HepG2 (cell line): Measurements from ENCODE around the gene GNG3. TPM values are rescaled to one million over a fixed set of nuclear protein-coding genes. Genes with fewer than 3 reads are reported as not detected.

Experiments
- BCL6 ChIP-seq: IDR thresholded peaks from 2 replicates; pipeline ENCODE4 v1.6.1; 2016; ENCODE audit warnings: missing genetic modification reagents, missing compliant biosample characterization
- CEBPG ChIP-seq: IDR thresholded peaks from 2 replicates; pipeline ENCODE4 v1.6.1; 2016
- DNMT3B ChIP-seq: conservative IDR thresholded peaks from 2 replicates; pipeline ENCODE4 v1.6.1; 2016; ENCODE audit warnings: missing biosample characterization, control low read depth
- FOXA3 ChIP-seq: IDR thresholded peaks from 2 replicates; pipeline ENCODE4 v1.6.1; 2016; ENCODE audit warnings: missing genetic modification reagents, missing compliant biosample characterization
- GABPB1 ChIP-seq: IDR thresholded peaks from 2 replicates; pipeline ENCODE4 v1.6.1; 2016; ENCODE audit warnings: mild to moderate bottlenecking, missing genetic modification reagents, moderate library complexity, missing compliant biosample characterization
- GATA4 ChIP-seq: sonication (generic); IDR thresholded peaks from 2 replicates; pipeline ENCODE4 v1.6.1; 2016; ENCODE audit warnings: antibody characterized with exemption, low read depth, borderline replicate concordance
- GATAD2A ChIP-seq: IDR thresholded peaks from 2 replicates; pipeline ENCODE4 v1.6.1; 2016
- KDM3A ChIP-seq: IDR thresholded peaks from 2 replicates; pipeline ENCODE4 v1.6.1; 2018; ENCODE audit warnings: low read depth, missing compliant biosample characterization
- MATR3 ChIP-seq: sonication (generic); formaldehyde crosslinking; IDR thresholded peaks from 2 replicates; pipeline ENCODE4 v1.4.0; 2020; ENCODE audit warnings: missing genetic modification reagents
- NFATC3 ChIP-seq: sonication (generic); formaldehyde crosslinking; IDR thresholded peaks from 2 replicates; pipeline ENCODE4 v1.5.1; 2020; ENCODE audit warnings: mild to moderate bottlenecking, missing genetic modification reagents
- NR1H2 ChIP-seq: sonication (generic); formaldehyde crosslinking; IDR thresholded peaks from 2 replicates; pipeline ENCODE4 v1.8.1; 2022; ENCODE audit warnings: low read depth, missing genetic modification reagents, borderline replicate concordance
- PHF8 ChIP-seq: sonication (generic); formaldehyde crosslinking; IDR thresholded peaks from 2 replicates; pipeline ENCODE4 v1.5.0; 2020; ENCODE audit warnings: missing genetic modification reagents
- SSRP1 ChIP-seq: IDR thresholded peaks from 2 replicates; pipeline ENCODE4 v1.6.1; 2016; ENCODE audit warnings: control low read depth
- ZFY ChIP-seq: sonication (generic); formaldehyde crosslinking; IDR thresholded peaks from 2 replicates; pipeline ENCODE4 v1.4.0; 2020; ENCODE audit warnings: missing genetic modification reagents
- ZNF232 ChIP-seq: sonication (generic); formaldehyde crosslinking; IDR thresholded peaks from 2 replicates; pipeline ENCODE4 v1.4.0; 2020; ENCODE audit warnings: missing genetic modification reagents, borderline replicate concordance
- ZNF263 ChIP-seq: sonication (generic); formaldehyde crosslinking; IDR thresholded peaks from 2 replicates; pipeline ENCODE4 v1.4.0; 2020; ENCODE audit warnings: missing genetic modification reagents
- ZNF326 ChIP-seq: sonication (generic); formaldehyde crosslinking; IDR thresholded peaks from 2 replicates; pipeline ENCODE4 v1.4.0; 2020; ENCODE audit warnings: missing genetic modification reagents, borderline replicate concordance
- ZNF335 ChIP-seq: sonication (generic); formaldehyde crosslinking; IDR thresholded peaks from 2 replicates; pipeline ENCODE4 v1.4.0; 2020; ENCODE audit warnings: missing genetic modification reagents
- ZNF354B ChIP-seq: sonication (generic); formaldehyde crosslinking; IDR thresholded peaks from 2 replicates; pipeline ENCODE4 v1.8.0; 2022; ENCODE audit warnings: mild to moderate bottlenecking, missing genetic modification reagents
- ZNF383 ChIP-seq: sonication (generic); formaldehyde crosslinking; IDR thresholded peaks from 2 replicates; pipeline ENCODE4 v1.4.0; 2020; ENCODE audit warnings: missing genetic modification reagents, mild to moderate bottlenecking, borderline replicate concordance
- ZNF614 ChIP-seq: IDR thresholded peaks from 2 replicates; pipeline ENCODE4 v1.6.1; 2018; ENCODE audit warnings: missing biosample characterization, missing genetic modification reagents, inconsistent platforms, borderline replicate concordance
- ZNF672 ChIP-seq: sonication (generic); formaldehyde crosslinking; IDR thresholded peaks from 2 replicates; pipeline ENCODE4 v1.8.1; 2022; ENCODE audit warnings: missing genetic modification reagents
- ZNF792 ChIP-seq: IDR thresholded peaks from 2 replicates; pipeline ENCODE4 v1.6.1; 2016
- ZNF839 ChIP-seq: sonication (generic); formaldehyde crosslinking; IDR thresholded peaks from 2 replicates; pipeline ENCODE4 v1.4.0; 2020; ENCODE audit warnings: missing genetic modification reagents, mild to moderate bottlenecking, borderline replicate concordance
- ZNF878 ChIP-seq: sonication (generic); formaldehyde crosslinking; IDR thresholded peaks from 2 replicates; pipeline ENCODE4 v1.8.1; 2023; ENCODE audit warnings: mild to moderate bottlenecking, missing genetic modification reagents, moderate library complexity
- polyA plus RNA-seq, 8 experiments: library from polyadenylated mRNA; depleted of rRNA in 3 of 8; stranded (reverse) in 7 of 8; unstranded in 1 of 8; fragments of >200 nt; fragmentation: Illumina TruSeq in 4 of 8; extraction: Trizol in 4 of 8; gene quantifications; 2 replicates each; pipeline versions ENCODE4 v1.2.1 to v1.2.3, GENCODE V29; 2011 to 2016; ENCODE audit warnings: low read depth in 4 of 8, missing spikeins in 1 of 8, mixed read lengths in 1 of 8; ENCODE audit not compliant: insufficient read depth in 1 of 8
- total RNA-seq, 5 experiments: library from RNA; depleted of rRNA; stranded (reverse); fragments of >200 nt; fragmentation: Illumina TruSeq; extraction: Trizol; gene quantifications; 2 replicates each; pipeline ENCODE4 v1.2.3, GENCODE V29; 2016; ENCODE audit warnings: low read depth in 1 of 5
- TF ChIP-seq, protein P1 (sequence below): sonication (generic); formaldehyde crosslinking; IDR thresholded peaks from 2 replicates; pipeline ENCODE4 v1.9.0; 2021; ENCODE audit warnings: missing genetic modification reagents, borderline replicate concordance
- TF ChIP-seq, protein P2 (sequence below): sonication (generic); formaldehyde crosslinking; IDR thresholded peaks from 2 replicates; pipeline ENCODE4 v1.5.0; 2020; ENCODE audit warnings: mild to moderate bottlenecking, missing genetic modification reagents, moderate library complexity
- TF ChIP-seq, protein P3 (sequence below): sonication (generic); formaldehyde crosslinking; IDR thresholded peaks from 2 replicates; pipeline ENCODE4 v1.8.0; 2022; ENCODE audit warnings: mild to moderate bottlenecking, missing genetic modification reagents, moderate library complexity
- TF ChIP-seq, protein P4 (sequence below): conservative IDR thresholded peaks from 2 replicates; pipeline ENCODE4 v1.6.1; 2018; ENCODE audit warnings: missing genetic modification reagents

The GNG3 gene
- total and polyA plus RNA-seq, 2 of the 13 experiments (the other 11 are each of a cell fraction or from before 2014, with no cell fraction given): not detected

DNA sequence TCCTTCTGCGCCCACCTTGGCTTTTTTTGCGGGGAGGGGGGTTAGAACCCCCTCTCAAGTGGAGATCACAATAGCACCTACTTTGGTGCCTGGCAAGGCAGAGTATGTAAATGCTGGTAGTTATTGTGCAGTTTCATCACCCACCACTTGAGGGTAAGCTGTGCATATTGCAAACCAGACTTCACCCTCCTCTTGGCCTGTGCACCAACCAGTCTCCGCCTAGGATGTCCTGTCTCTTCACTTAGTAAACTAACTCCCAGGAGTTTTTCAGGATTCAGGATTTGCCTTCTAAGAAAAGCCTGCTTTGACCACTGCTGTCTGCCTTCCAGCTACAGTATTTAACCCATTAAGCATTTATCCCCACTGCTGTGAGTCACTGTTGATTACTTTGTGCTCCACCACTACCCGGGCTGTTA is 26.6 kb upstream of the GNG3 start (continued):
- TF ChIP-seq ZNF792 (CRISPR knock-in tag) (peak; percentile 41; the same call in 1 of the 2 replicates), PHF8 (0 out of 2 replicates have a peak, but pooled peaks have one; percentile 34), NR1H2 (CRISPR knock-in tag) (no peak), MATR3 (no peak), DNMT3B (CRISPR knock-in tag) (no peak), GATA4 (no peak), BCL6 (CRISPR knock-in tag) (peak; percentile 85), ZNF263 (CRISPR knock-in tag) (0 out of 2 replicates have a peak, but pooled peaks have one; percentile 18), ZNF326 (no peak), ZNF614 (CRISPR knock-in tag) (no peak), SSRP1 (CRISPR knock-in tag) (no peak), KDM3A (CRISPR knock-in tag) (no peak), ZFY (peak; percentile 44; the same call in 1 of the 2 replicates), ZNF335 (CRISPR knock-in tag) (no peak), ZNF232 (CRISPR knock-in tag) (0 out of 2 replicates have a peak, but pooled peaks have one; percentile 20), ZNF672 (CRISPR knock-in tag) (no peak), ZNF839 (CRISPR knock-in tag) (no peak), GABPB1 (CRISPR knock-in tag) (no peak; the same call in 1 of the 2 replicates), FOXA3 (CRISPR knock-in tag) (0 out of 2 replicates have a peak, but pooled peaks have one; percentile 31), GATAD2A (peak; percentile 21; the same call in 1 of the 2 replicates), ZNF383 (no peak), ZNF354B (CRISPR knock-in tag) (no peak), CEBPG (CRISPR knock-in tag) (peak; percentile 79), NFATC3 (CRISPR knock-in tag) (no peak), ZNF878 (CRISPR knock-in tag) (no peak)
- TF ChIP-seq, protein P1, sequence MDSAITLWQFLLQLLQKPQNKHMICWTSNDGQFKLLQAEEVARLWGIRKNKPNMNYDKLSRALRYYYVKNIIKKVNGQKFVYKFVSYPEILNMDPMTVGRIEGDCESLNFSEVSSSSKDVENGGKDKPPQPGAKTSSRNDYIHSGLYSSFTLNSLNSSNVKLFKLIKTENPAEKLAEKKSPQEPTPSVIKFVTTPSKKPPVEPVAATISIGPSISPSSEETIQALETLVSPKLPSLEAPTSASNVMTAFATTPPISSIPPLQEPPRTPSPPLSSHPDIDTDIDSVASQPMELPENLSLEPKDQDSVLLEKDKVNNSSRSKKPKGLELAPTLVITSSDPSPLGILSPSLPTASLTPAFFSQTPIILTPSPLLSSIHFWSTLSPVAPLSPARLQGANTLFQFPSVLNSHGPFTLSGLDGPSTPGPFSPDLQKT: no peak
- TF ChIP-seq, protein P2, sequence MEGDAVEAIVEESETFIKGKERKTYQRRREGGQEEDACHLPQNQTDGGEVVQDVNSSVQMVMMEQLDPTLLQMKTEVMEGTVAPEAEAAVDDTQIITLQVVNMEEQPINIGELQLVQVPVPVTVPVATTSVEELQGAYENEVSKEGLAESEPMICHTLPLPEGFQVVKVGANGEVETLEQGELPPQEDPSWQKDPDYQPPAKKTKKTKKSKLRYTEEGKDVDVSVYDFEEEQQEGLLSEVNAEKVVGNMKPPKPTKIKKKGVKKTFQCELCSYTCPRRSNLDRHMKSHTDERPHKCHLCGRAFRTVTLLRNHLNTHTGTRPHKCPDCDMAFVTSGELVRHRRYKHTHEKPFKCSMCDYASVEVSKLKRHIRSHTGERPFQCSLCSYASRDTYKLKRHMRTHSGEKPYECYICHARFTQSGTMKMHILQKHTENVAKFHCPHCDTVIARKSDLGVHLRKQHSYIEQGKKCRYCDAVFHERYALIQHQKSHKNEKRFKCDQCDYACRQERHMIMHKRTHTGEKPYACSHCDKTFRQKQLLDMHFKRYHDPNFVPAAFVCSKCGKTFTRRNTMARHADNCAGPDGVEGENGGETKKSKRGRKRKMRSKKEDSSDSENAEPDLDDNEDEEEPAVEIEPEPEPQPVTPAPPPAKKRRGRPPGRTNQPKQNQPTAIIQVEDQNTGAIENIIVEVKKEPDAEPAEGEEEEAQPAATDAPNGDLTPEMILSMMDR (CRISPR knock-in tag): peak; percentile 88
- TF ChIP-seq, protein P3, sequence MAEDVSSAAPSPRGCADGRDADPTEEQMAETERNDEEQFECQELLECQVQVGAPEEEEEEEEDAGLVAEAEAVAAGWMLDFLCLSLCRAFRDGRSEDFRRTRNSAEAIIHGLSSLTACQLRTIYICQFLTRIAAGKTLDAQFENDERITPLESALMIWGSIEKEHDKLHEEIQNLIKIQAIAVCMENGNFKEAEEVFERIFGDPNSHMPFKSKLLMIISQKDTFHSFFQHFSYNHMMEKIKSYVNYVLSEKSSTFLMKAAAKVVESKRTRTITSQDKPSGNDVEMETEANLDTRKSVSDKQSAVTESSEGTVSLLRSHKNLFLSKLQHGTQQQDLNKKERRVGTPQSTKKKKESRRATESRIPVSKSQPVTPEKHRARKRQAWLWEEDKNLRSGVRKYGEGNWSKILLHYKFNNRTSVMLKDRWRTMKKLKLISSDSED: no peak
- TF ChIP-seq, protein P4, sequence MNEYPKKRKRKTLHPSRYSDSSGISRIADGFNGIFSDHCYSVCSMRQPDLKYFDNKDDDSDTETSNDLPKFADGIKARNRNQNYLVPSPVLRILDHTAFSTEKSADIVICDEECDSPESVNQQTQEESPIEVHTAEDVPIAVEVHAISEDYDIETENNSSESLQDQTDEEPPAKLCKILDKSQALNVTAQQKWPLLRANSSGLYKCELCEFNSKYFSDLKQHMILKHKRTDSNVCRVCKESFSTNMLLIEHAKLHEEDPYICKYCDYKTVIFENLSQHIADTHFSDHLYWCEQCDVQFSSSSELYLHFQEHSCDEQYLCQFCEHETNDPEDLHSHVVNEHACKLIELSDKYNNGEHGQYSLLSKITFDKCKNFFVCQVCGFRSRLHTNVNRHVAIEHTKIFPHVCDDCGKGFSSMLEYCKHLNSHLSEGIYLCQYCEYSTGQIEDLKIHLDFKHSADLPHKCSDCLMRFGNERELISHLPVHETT (CRISPR knock-in tag): no peak
